ENCODE results near the gene RFX5.
"Not testable (repeated sequence)": the region's sequence is repeated elsewhere in the genome, so short reads cannot be mapped to it uniquely, and the experiment has no call there.

Gene RFX5

DNA sequence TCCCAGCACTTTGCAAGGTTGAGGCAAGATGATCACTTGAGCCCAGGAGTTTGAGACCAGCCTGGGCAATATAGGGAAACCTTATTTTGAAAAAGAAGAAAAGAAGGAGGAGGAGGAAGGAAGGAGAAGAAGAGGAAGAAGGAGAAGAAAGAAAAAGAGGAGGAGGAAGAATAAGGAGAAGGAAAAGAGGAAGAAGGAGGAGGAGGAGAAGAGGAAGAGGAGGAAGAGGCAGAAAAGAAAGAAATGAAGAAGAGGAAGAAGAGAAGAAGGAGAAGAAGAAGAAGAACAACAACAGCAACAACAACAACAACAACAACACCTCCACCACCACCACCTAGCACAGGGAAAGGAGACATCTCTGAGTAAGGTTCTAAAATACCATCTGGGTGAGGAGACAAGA lies 14.8 kb upstream of the RFX5 start:
- DNase-seq = no peak

DNA sequence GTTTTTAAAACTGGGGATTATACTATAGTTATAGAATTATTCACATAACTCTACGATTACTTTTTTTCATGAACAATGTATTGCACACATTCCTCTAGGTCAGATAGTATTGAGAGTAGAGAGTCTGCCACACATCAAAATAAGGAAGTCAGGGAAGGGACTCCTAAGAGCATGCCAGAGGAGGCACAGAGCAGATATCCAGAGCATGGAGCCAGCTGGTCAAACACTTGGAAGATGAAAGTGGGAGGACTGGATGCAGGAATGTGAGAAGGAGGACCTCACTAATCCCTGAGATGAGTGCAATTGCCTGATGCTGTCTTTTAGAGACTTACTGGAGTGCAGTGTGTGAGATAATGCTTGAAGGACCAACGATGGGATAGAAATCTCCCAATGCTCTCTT lies 9.6 kb upstream of the RFX5 start:
- DNase-seq = no peak

DNA sequence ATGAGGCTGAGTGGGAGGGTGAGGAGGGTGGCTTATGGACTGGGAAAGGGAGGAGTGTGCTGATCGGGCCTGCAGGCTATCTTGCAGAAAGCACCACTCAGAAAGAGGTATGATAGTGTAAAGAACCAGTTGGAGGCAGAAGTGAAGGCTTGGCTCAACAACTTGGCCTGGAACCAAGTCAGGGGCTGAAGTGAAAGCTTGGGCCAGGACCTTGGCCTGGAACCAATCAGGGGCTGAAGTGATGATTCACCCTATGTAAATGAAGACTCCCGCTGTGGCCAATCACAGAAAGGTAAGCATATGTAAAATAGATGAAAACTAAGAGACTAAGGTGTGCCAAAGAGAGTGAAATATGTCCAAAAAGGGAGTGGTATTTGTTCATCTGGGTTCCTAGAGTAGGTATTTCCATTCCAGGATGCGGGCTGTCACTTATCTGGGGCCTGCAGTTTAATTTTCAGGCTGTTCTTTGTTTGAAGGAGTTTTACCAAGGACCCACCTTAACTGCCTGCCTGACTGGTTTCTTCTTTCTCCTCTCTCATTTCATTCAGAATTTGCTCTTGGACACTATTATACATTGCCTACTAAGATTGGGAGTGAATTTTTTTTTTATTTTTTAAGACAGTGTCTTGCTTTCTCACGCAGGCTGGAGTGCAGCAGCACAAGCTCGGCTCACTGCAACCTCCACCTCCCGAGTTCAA lies 5.1 kb upstream of the RFX5 start:
- no peak for DNase-seq

DNA sequence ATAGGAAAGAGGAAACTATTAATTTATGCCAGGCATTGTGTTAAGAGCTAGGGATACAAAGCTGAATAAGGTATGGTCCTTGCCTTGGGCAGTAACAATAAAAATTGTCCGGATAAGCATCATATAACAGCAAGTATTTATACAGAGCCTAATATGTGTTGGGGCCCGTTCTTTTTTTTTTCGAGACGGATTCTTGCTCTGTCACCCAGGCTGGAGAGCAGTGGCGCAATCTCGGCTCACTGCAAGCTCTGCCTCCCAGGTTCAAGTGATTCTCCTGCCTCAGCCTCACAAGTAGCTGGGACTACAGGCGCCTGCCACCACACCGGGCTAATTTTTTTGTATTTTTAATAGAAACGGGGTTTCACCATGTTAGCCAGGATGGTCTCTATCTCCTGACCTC lies 3.3 kb upstream of the RFX5 start:
- DNase-seq = not testable (repeated sequence)

DNA sequence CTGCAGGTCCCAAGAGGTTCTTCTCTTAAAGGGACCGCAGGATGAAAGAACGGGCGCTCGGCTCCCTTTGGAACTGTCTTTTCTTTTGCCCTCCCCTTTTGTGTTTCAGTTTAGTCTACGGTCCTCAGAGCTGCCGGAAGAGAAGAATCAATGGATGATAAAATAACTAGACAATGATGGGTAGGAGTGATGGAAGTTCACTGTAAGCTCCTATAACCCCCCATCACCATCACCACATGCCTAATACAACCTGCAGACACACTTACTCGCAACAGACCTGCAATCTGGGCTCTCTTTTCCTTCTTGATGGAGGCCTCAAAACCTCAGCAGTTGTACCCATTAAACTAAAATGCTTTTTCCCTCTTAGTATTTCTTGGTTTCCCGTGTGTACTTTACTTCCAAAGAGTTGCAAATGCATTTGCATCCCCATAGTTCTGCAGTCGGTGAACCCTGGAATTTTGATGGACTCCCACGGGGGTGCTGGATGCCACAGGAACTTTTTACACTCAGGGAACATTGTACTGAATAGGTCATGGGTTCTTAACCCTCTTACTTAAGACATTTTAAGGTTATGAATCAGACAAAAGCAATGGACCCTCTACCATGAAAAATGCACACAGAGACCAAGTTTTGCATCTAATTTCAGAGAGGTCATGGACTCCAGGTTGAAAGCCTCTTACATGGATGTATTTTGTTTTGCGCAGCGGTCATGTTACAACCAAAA lies 633 bp upstream of the RFX5 start:
- DNase-seq = no peak

DNA sequence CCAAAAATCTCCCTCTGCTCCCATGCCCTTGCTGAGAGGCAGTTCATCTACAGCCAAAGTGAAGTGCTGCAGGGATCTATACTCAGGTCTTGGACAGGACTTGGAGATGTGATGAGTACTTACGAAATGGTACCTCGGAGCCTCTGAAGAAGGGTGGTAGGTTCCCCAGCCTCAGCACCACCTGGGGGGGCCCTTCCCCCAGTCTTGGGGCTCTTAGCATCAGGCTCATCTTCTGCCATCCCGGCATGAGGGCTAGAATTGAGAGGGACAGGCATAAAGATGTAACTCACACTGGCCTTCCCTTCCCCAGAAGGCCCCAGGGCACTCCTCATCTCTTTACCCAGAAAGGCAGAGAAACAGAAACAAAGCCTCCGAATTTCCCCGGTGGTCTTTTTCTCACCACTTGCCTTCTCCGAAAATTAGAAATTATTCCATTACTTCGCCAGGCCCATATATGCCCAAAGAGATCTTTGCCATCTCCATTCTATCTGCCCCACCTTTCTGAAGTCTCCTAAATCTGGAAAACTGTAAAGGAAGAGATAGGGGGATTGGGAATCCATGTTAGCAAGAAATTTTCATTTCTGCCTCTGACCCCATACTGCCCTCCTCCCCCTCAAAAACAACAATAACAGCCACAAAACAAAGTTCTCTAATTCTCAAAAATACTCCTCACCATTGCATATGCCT lies 827 bp downstream of the RFX5 start:
- no peak for DNase-seq

DNA sequence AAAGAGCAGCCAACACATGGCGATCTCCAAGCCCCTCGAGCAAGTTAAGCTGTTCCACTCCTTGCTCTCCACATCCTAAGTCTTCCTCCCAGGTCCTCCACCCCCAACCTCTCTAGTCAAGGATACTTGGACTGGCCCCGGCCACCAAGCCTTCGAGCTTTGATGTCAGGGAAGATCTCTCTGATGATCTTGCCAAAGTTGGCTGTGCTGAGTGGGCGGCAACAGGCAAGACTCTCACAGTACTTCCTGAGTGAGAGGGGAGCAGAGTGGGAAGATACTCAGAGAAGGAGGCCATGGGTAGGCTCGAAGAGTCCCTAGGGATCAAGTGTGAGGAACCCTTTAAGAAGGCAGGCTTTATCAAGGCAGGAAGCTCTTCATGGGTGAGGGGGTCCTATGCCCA lies 2.8 kb downstream of the RFX5 start:
- no peak for DNase-seq

DNA sequence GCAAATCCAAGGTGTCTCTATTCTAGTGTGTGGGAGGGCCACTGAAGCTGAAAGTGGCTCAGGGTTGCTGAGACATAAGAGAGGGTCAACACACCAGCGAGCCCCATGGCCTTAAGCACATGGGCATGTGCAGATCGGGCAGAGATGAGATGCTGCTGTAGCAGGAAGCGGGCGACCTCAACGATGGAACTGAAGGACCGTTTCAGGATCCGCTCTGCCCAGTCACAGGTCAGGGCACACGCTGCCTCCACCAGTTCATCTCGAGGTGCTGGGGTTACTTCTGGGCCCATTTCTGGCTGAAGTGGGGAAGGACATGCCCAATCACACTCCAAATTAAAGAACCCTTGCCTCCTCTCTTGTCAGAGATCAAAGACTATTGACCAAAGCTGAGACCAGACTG lies 3.5 kb downstream of the RFX5 start:
- no peak for DNase-seq

DNA sequence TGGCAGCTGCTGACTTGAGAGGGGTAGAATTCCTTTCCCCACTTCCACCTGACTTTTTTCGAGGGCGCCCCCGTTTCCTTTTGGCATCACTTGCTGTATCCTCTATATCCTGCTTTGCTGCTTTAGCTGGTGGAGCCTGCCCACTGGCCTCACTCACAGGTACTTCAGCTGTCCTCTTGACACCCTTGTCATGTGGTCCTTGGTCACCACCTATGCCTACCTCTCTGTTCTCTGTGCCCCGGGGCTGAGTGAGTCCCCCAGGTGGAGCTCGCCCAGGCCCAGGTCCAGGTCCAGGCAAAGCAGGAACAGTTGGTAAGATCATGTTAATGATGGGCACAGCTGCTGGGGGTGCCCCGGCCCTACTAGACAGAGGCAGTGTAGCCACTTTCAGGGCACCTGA lies 4.5 kb downstream of the RFX5 start:
- no peak for DNase-seq

DNA sequence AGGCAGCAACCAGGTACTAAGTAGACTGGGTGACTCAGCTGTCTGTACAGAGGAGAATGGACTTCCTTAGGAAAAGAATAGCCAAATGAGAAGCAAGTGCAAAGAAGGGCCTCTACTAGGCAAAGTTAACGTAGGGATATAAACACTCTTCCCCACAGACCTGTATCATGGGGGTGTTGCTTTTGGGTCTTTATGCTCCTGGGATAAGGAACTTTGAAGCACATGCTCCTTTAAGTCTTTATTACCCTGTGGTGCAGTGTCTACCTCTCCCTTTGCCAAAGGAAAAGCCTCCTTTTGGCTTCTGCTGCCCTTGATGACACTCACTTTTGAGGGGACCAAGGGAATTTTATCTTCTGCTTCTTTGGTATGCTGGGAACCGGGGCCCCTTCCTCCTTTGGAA lies 5.0 kb downstream of the RFX5 start:
- no peak for DNase-seq

DNA sequence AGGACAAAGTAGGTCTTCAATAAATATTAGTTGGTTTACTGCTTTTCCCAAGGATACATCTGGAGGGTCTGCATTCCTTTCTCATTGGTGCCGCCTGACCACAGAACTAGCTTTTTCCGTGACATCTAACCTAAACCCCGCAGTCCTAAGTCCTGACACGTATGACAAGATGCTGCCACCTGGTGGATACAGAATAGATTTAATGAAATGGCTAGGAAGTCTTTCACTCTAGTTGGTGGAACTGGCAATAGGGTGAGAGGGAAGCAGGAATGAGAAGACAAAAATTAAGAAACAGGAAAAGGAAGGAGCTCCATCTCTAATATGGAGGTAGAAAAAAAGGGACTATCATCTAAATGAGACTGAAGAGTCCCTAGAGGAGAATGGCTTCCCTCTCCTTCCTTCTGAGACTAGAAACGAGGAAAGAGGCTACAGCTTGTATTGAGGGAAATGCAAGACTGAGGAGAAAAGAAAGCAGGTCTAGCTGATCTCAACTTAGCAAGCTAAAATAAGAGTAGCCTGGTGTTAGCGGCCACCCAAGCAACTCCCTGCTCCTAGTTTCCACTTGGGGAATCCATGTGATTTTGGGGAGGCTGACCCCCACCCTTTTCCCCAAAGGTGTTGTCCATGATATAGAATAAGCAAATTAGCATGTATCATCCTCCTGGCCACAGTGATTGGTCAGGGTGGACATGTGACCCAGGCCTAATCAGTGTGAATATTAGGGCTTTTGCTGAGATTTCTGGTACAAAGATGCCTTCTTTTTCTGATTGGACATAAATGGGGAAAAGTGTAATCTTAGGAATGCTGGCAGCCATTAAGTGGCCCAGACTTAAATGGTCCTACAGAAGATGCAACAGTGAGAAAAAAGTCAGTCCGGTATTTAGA lies 5.9 kb downstream of the RFX5 start:
- DNase-seq = peak; percentile 13

DNA sequence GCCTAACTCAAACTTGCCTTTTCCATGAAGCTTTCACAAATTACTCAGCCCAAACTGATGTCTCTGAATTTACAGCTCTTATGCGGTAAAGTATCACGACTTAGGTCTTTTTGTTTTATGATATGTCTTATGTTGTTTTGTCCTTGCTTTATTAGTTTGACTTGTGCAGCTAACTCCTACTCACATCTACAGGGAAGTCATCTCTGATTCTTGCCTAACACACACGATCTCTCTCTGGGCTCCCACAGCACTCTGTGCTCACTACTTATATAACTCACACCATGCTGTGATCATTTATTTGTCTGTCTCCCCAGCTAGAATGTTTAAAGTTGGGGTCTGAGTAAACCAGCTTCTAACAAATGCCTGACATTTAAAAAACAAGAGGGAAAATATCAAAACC lies 10.5 kb downstream of the RFX5 start:
- DNase-seq = no peak

DNA sequence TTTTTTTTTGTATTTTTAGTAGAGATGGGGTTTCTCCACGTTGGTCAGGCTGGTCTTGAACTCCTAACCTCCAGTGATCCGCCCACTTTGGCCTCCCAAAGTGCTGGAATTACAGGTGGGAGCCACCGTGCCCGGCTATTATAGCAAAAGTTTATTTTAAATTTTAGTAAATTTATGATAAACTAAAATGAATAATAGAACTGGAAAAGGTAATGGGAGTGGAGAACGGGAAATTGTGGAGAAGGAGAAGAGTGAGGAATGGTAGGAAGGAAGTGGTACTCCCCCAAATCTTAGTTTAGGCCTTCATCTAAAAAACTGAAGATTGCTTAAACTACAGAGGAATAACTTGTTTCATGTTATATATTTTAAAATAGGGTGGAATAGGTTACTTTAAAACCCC lies 12.2 kb downstream of the RFX5 start:
- DNase-seq = no peak

DNA sequence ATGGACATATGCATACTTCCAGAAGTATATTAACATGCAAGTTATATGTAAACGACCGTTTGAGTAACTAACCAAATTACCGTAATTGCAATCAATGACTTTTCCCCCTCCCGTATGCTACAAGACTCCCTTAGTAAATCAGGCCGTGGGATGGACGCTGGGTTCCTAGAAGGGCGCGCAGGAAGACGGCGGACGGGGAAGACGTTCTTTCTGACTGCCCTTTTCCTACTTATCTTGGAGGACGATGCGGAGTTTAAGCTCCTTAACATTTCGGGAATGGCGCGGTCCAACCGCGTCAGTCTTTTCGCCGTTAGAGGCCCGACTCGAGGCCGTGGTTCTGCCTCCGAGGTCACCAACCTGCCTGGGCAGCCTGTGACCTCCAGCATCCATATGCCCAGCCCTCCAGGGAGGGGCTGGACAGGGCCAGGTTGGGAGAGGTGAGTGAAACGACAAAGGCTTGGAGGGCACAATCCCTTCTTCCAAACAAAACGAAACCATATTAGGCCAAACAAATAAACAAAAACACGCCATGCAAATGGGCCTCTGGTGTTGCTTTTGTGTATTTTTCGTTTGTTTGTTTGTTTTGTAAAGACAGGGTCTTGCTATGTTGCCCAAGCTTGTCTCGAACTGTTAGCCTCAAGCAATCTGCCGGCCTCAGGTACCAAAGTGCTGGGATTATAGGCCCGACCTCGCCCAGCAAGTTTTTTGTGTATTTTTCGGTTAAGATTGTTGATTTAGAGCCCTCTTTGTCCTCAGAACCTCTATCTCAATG lies 19.0 kb downstream of the RFX5 start:
- no peak for DNase-seq

DNA sequence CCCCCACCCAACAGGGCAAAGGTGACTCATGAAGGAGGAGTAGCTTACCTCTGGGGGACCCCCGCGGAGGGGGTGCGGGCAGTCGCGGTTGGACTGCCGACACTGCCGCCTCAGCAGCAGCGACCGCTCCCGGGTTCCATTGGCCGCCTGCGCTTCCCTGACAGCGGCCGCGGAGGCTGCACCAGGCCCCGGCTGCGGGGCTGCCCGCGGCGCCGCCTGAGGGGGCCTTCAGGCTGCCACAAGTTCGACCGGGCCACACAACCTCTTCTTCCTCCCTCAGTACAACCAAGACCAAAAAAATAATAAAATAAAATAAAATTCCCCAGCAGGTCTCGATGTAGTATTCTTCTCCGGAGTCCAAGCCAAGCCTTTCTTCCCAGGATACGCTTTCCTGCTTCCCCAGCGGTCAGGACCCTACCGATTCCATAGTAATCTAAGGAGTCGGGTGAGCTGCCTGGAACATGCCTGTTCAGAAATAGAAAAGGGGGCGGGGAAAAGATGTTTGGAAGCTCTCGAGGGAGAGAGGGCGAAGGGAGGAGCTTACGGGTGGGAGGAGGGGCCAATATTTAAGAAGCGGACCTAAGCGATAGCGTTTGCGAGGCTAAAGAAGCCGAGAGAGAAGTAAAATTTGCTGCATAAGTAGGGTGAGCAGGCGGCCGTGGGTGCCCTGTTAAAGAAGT lies 19.7 kb downstream of the RFX5 start, which contains the start of gene PI4KB:
Gene PI4KB (minus strand): TSS at position 194 of the 680 bp plus-strand sequence. CDS start 10,935 bp downstream, outside the sequence.
- DNase-seq = peak; percentile 82

DNA sequence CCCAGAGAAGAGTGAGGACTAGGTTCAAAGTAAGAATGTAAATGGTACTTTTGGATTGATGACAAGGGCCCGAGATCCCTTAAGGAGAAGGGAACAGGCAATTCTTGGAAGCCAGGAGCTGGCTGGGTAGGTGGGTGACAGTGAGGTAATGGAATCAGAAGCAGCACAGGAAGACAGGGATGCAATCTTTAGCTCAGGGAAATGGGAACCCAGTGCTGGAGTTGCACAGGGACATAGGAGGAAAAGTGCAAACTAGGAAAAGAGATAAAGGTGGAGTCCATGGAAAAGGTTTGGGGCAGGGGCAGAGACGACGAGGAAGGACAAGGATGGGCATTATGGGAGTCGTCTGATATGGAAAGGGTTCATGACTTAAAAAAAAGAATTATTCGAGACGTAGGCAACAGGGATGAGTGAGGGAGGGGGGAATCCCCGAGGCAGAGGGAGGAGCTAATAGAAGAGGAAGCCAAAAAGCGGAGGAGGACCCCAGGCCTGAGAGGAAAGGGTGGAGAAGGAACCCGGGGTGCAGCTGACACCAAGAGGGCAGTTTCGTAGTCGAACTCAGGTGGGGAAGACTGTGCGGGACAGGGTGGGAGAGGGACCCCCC lies 20.3 kb downstream of the RFX5 start:
- no peak for DNase-seq

DNA sequence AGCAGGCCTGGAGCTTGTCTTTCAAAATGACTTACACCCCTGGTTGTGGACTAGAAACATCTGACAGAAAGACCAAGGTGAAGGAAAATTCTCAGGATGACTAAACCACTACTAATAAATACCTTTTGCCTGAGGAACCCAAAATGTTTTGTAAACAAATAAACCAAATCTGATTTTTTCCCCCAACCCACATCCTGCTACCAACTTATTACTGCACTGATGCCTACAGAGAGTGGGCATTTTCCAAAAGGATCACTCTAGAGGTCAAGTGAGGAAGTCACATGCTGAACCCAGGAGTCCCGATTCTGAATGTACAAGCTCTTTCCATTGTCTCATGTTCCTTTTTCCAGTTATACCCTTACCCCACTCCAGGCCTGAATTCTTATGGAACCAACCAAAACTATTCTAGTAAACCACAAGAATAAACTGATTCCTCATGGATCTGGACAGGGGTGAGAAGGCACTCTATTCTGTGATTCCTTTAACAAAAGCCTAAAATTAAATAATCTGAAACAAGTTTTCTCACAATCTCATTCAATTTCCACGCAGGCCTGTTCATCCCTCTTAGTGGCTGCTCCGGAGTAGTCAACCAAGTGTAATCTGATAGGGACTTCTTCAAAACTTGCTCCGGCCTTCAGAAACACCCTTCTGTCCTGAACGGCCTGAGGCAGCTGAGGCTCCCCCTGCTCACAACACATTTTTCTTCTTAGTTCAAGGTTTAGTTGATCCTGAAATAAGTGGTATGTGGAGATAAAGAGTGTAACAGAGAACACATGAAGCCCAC lies 21.2 kb downstream of the RFX5 start:
- no peak for DNase-seq

DNA sequence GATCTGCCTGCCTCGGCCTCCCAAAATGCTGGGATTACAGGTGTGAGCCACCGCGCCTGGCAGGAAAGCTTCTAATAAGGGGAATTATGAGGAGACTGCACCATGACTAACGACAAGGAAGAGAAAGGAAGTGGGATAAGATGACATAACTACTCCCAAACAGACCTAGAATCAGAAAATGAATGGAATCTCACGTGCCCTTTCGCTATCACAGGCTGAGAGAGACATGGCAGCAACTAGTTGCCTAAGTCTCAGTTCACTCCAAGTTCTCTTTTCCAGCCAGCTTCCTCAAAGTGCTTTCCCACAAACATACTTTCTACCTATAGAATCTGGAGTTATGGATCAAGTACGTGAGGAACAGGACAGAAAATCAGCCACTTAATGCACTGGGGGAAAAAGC lies 21.8 kb downstream of the RFX5 start:
- no peak for DNase-seq

DNA sequence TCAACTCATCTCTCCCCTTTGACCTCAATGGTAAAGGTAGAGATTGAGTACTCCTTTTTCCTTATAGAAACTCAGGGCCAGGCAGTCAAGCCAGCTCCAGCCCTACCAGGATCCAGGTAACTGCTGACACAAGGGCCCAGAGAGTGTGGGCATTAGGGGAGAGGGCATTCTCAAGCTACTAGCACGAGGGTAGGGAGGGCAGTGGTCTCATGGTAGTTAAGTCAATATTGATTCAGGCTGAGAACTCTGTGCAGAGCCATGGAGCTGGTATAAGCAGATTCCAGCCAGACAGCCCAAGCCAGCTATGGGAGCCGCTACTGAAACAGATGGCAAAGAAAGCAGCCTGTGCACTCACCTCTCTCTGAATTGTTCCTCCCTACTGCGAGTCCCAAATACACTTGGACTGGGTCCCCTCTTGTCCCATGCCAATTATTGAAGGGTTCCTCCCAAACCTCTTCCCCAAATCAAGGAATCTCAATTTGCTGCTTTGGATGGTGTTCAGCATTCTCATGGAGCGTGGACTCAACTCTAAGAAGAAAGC lies 22.6 kb downstream of the RFX5 start:
- no peak for DNase-seq

DNA sequence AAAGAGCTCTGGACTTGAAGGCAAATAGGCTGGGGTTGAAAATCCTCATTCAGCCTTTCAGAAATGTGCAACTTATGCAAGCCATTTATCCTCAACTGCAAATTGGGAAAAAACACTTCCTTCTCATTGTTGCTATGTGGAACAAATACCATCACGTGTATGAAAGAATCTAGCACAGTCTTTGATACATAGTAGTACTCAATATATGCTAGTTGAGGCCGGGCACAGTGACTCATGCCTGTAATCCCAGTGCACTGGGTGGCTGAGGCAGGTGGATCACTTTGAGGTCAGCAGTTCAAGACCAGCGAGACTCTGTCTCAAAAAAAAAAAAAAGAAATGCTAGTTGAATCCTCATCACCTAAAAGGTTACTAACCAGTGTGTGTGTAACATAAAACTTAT lies 28.1 kb downstream of the RFX5 start:
- no peak for DNase-seq
